HG02678 (cell line): ENCODE results near the gene RAI14.
"Not testable (repeated sequence)": the region's sequence is repeated elsewhere in the genome, so short reads cannot be mapped to it uniquely, and the experiment has no call there.

Experiments used
- ATAC-seq: cut with Tn5 transposase; IDR thresholded peaks from one replicate; pipeline ENCODE4 v1.9.1; 2021; ENCODE audit warnings: mild to moderate bottlenecking, moderate library complexity; ENCODE audit not compliant: unreplicated experiment

Gene RAI14

DNA sequence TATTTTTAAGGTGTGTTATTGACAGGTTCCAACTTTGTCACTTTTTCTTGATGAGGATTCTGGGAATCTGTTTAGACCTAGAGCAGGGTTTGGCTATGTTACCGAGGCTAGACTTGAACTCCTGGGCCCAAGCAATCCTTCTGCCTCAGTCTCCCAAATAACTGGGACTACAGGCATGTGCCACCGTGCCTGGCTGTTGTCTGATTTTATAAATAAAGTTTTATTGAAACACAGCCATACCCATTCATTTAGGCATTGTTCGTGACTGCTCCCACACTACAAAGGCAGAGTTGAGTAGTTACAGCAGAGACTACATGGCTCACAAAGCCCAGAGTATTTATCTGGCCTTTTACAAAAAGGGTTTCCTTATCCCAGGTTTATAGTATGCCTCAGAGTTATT lies 102.4 kb downstream of the RAI14 start:
- ATAC-seq = no peak

DNA sequence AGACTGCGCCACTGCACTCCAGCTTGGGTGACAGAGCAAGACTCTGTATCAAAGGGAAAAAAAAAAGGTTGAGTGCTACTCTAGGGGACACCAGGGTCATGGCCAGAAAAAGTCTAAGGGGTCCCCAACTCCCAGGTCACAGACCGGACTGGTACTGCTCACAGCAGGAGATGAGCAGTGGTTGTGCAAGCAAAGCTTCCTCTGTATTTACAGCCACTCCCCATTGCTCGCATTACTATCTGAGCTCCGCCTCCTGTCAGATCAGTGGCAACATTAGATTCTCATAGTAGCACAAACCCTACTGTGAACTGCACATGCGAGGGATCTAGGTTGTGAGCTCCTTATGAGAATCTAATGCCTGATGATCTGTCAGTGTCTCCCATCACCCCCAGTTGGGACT lies 103.1 kb downstream of the RAI14 start:
- ATAC-seq = not testable (repeated sequence)

DNA sequence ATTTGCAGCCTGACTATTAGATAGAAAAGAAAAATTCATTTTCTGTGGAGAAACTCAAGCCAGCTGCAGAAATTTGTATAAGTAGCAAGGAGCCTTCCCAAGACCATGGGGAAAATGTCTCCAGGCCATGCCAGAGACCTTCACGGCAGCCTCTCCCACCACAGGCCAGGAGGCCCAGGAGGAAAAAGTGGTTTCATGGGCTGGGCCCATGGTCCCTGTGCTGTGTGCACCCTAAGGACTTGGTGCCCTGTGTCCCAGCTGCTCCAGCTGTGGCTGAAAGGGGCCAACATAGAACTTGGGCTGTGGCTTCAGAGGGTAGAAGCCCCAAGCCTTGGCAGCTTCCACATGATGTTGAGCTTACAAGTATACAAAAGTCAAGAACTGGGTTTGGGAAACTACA lies 109.5 kb downstream of the RAI14 start:
- ATAC-seq = no peak

DNA sequence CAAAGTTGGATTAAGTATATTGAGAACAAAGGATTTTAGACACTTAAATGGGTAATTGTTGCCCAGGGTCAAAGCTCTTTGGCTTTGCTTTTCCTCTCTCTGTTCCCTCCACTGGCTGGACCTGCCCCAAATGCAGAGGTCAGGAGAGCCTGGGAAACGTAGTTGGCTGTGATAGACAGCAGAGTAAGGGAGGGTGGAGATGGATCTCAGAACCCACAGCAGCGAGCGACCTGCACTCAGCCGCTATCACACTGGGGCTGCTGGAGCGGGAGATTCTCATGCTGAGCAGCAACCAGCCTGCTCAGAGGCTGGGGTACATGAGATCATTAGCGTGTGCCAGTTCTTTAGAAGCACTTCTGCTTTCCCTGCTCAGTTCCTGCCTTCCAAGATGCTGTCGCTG lies 111.1 kb downstream of the RAI14 start:
- no peak for ATAC-seq

DNA sequence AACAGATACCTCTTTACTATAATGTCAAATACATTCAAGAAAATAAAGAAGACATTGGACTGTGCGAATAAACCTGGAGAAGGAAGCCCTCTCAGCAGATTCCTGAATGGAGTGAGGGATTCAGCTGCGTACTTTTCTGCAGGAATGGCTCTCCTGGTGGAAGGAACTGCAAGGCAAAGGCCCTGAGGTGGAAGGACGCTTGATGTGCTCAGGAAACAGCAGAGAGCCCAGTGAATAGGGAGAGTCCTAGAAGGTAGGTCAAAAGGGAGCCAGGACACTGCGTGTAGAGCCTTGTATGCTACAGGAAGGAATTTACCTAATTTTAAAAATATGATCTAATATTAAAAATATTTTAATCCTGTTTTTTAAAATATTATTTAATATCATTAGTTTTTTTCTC lies 114.4 kb downstream of the RAI14 start:
- ATAC-seq = no peak

DNA sequence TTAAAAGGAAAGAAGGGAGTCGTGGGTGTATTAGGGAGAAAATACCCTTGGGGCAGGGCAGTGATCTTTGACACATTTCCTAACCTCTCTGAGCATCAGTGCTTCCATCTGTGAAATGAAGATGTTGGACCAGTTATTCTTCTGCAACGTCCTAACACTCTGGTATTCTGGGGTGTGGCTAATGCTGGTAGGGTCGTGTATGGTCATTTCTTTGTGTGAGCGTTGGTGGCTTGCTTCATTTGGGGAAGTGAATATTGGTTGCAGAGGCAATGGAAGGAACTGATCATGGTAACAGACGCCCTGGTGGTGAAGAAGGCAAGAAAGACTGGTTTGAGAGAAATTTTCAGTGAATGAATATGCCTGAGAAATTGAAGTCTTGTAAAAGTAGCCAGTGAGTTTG lies 114.9 kb downstream of the RAI14 start:
- ATAC-seq = no peak

DNA sequence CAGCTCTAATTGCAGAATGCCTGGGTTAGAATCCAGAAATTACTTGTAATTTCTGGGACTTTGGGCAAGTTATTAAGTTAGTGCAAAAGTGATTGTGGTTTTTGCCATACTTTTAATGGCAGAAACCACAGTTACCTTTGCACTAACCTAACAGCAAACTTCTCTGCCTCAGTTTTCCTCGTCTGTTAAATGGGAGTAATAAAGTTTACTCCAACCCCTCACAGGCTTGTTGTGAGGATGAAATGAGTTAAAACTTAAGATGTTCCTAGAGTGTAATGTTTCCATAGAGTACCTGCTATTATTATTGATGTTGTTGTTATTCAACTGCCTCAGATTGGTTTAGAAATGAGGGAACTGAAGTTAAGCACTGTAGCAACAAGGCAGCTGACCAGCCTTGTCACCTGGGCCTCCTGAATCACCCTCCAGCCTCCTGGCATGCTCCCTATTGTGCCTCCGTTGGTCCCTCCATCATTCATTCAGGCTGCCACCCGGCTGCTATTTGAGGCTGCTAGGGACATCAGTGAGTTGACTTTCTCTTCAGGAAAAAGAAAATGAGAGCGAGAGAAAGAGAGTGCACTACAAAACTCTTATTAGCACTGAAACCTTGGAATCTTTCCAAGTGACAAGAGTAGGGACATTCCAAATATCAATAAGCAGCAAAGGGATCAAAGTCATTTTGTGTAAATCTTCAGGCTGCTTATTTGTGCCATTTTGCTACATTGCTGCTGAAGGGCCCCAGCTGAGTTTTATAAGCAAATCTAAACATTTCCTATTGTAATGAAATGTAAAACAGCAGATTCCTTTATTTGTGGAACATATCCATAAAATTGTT lies 116.4 kb downstream of the RAI14 start:
- ATAC-seq = no peak

DNA sequence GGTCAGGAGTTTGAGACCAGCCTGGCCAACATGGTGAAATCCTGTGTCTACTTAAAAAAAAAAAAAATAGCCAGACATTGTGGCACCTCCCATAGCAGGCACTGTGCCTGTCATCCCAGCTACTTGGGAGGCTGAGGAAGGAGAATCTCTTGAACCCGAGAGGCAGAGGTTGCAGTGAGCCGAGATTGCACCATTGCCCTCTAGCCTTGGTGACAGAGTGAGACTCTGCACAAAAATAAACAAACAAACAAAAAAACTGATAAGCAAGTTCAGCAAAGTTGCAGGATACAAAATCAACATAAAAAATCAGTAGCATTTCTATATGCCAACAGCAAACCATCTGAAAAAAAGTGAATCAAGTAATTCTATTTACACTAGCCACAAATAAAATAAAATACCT lies 118.0 kb downstream of the RAI14 start:
- ATAC-seq = no peak

DNA sequence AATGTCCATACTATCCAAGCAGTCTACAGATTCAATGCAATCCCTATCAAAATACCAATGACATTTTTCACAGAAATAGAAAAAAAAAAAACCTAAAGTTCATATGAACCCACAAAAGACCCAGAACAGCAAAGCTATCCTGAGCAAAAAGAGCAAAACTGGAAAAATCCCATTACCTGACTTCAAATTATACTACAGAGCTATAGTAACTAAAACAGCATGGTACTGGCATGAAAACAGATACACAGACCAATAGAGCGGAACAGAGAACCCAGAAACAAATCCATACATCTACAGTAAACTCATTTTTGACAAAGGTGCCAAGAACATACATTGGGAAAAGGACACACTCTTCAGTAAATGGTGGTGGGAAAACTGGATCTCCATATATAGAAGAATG lies 118.5 kb downstream of the RAI14 start:
- ATAC-seq = not testable (repeated sequence)

DNA sequence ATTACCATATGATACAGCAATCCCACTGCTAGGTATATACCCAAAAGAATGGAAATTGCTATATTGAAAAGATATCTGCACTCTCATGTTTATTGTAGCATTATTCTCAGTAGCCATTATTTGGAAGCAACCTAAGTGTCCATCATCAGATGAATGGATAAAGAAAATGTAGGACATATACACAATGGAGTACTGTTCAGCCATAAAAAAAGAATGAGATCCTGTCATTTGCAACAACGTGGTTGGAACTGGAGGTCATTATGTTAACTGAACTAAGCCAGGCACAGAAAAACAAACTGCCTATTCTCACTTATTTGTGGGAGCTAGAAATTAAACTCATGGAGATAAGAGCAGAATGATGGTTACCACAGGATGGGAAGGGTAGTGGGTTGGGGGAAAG lies 119.8 kb downstream of the RAI14 start:
- no peak for ATAC-seq

DNA sequence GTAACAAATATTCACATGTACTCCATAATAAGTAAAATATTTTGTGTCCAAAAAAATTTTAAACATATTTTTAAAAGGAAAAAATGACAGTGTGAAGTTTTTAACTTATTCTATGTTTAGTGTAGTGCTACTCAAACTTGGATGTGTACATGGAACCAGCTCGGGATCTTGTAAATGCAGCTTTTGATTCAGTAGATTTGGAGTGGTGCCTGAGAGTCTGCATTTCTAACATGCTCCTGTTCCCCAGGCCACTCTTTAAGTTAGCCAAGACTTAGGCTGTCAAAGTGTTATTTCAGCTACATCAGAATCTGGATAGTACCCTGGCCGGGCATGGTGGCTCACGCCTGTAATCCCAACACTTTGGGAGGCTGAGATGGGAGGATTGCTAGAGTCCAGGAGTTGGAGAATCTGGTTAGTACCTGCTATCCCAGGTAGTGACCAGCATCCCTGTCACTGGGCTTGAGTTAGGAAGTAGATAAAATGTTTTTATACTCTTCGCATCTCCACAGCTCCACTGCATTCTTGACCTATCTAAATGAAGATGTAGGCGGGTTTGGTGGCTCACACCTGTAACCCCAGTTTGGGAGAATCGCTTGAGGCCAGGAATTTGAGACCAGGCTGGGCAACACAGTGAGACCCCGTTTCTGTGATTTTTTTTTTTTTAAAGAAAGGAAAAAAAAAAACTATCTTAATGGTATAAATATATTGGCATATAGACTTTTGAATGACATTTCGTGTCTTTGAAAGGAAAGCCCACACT lies 122.1 kb downstream of the RAI14 start:
- ATAC-seq = no peak

DNA sequence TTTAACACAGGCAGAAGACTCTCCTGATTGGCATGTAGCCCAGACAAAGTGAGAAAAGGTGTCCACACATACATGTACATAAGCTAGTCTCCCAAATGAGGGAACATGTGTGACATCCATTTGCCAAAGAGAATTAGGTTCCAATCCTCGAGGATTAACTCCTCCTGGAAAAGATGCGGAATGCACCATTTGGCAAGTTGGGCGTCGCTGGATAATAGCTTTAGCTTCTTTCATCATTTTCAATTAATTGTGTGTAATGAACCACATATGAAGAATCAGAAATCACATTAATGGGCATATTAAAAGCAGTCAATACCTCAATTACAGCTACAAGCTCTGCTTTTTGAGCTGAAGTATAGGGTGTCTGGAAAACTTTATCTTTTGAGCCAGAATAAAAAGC lies 127.8 kb downstream of the RAI14 start:
- ATAC-seq = not testable (repeated sequence)

DNA sequence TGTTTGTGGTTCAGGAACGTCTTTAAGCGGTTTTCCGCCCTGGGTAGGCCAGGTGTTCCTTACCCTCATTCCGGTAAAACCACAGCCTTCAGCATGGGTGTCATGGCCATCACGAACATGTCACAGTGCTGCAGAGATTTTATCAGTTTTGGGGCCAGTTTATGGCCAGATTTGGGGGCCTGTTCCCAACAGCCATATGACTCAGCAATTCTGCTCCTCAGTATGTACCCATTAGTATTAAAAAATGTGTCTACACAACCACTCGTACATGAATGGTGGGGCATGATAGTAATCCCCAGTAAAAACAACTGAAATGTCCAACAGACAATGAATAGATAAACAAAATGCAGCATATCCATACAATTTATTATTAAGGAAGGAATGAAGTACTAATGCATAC lies 130.9 kb downstream of the RAI14 start:
- no peak for ATAC-seq

DNA sequence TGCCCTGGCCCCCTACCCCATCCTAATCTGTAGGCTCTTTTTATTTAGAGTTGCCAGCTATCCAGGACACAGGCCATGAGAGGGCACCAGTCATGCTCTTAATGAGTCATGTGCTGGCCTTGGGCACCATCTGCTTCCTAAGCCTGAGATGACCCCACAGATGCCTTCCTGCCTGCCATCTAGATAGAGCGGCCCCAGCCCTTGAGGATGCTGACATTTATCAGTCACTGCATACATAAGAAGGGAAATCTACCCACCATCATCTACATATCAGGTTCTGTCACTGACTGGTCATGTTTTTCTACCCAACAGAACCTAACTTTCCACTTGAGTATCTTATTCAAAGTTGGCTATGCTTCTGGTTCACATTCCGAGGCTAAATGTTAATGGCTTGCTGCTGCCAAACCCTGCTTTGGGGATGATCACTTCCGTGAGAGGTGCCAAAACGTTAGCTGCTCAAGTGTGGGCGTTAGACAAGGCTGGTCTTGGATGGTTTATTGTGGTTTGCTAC lies 132.9 kb downstream of the RAI14 start:
- ATAC-seq = no peak

DNA sequence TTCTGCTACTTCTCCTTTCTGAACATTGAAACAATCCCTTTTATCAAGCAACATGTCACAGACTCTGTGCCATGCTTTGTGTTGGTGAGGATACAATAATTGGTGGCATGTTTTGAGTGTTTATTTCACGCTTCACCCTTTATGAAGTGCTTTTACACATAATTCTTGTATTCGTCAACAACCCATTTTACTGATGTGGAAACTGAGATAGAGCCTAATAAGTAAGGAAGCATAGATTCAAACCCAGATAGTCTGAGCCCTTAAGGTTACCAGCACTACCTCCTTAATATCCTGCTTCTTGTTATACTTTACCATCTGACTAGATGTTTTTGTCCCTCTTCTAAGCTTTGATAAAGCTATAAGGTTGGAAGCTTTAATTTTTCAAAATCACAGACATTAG lies 133.5 kb downstream of the RAI14 start:
- ATAC-seq = no peak

DNA sequence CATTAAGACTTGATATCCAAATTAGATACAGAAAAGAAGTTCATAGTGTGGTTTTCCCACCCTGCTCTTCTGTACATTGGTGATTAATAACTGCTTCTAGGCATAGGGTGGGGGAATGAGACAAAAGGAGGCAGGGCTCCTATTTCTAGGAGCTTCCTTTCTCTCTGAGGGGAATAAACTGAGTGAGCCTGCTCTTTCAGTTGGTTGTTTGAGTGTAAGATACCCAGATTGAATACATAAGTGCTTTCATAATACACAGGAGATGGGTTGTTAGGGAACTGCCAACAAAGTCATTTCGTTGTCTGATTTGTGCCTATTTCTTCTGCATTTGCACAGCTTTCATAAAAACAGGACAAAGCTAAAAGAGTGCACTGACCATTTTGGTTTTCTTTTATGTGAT lies 133.9 kb downstream of the RAI14 start:
- ATAC-seq = no peak

DNA sequence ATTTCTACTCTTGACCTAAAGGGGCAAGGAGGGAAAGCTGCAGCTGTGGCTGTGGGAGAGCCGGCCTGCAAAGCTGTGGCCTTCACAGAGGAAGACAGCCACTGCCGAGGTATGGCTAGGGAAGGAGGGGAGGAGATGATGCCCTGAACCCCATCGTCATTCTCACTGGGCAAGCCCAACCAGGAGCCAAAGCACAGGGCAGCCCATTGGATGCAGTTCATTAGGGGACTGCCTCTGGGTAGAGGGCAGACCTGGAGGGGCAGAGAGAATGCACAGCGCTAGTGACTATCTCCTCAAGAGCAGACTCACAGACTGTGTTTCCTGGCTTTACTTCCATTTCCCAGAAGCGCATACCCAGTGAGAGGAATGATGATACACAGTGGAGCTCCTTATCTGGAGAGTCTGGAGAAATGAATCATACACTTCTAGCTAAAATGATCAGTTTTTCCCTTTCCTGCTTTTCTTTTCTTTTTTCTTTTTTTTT lies 135.7 kb downstream of the RAI14 start:
- ATAC-seq = no peak

DNA sequence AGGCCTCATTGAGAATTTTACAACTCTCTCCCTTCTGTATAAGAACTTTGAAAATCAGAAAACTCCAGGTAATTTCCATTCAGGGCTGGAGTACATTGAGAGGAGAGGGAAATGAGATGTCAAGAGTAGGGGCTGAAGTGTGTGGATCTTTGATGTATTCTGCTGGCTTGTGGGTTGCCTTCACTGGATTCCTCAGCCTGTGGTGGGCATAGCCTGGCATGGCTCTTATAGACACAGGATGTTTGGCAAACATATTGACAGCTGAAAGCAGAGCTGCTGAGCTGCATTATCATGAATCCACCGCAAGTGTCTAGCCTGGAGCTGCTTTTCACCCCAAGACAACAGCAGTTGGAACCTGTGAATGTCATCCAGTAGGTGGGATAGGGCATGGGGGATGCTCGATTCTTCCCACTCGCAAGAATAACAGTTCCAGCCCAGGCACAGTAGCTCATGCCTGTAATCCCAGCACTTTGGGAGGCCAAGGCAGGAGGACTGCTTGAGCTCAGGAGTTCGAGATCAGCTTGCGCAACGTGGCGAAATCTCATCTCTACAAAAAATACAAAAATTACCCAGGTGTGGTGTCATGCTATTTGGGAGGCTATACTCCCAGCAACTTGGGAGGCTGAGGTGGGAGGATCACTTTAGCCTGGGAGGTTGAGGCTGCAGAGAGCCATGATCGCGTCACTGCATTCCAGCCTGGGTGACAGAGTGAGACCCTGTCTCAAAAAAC lies 146.9 kb downstream of the RAI14 start:
- no peak for ATAC-seq

DNA sequence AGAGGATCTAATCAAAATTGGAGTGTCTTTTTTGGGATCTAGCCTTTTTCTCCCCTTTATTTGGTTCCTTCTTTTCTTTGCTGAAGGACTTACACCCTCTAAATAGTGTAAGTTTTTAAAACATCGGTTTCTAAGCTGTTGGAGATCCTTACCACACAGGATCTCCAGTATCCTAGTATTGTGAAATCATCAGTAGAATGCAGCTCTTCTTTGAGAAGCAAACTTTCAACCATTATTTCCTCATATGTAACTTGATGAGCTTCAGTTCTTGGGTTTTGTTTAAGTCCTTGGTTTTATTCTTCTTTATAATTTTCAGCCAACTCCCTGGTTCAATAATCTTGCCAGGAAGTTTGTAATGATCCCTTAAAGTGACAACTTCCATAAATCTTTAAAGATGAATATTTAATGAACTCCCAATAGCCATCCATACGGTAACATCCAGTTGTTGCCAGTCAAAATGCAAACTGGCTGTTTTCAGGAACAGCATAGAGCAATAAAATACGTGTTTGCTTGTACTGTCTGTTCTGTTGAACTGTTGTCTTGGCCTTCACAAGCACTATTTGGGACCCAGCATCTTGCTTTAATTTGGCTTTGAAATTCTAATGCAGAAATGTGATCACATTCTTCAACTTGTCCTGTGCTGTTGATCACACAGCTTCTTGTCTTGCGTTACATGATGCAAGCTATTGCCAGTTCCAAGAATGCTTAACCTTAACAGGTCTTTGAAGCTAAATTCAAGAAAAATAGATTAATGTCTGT lies 148.0 kb downstream of the RAI14 start:
- no peak for ATAC-seq

DNA sequence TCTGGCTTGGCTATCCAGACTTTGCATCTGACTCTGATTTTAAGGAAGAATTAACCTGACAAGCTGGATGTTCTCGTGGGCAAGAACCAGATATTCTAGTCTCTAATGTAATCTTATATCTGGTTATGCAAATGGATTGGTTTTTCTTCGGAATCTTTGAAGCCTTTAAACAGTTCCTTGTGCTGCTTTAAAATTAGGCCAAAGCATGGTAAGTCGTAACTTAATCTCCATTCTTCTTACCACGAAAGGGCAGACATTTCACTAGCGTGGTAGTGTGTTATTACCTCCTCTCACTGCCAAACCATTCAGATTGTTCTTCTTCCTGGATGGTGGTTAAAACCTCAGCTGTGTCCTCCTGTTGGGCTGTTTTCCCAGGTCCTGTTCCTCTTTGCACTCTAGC lies 148.8 kb downstream of the RAI14 start:
- no peak for ATAC-seq

DNA sequence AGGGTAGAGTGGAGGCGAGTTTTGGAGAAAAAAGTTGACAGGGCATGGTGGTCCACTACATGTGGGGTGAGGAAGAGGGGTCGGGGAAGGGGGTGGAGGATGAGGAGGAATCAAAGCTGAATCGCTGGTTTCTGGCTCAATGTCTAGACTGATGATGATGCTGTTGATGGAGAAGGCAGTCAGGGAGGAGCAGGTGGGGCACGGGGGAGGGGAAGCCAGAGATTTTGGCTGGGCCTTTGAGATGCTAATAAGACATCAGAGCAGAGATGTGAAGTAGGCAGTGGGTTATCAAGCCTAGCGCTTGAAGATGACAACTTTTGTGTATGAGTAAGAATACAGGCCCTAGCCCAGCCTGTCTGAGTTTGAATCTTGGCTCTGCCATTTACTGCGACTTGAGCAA lies 150.4 kb downstream of the RAI14 start:
- no peak for ATAC-seq
